H7 (cell line): ENCODE results near the gene DENND1A. TPM values are rescaled to one million over a fixed set of nuclear protein-coding genes. Genes with fewer than 3 reads are reported as not detected.

Source experiments
- DNase-seq: peaks from one replicate; pipeline ENCODE4 v3.0.0; 2012
- H3K27me3 ChIP-seq: 2 replicates; pipeline ENCODE4 v1.6.0; 2011; ENCODE audit warnings: mild to moderate bottlenecking, low read length; ENCODE audit not compliant: control insufficient read depth, insufficient read depth
- H3K36me3 ChIP-seq: replicated peaks from 2 replicates; pipeline ENCODE4 v1.5.1; 2011; ENCODE audit warnings: low read length; ENCODE audit not compliant: control insufficient read depth, insufficient read depth
- H3K4me3 ChIP-seq: 2 replicates; pipeline ENCODE4 v1.5.1; 2011; ENCODE audit warnings: low read depth, mild to moderate bottlenecking, control low read depth, low read length, moderate library complexity; ENCODE audit not compliant: insufficient read depth
- total RNA-seq: library from RNA; depleted of rRNA; stranded (reverse); fragments of >200 nt; shearing (Covaris generic); gene quantifications from 2 replicates; pipeline ENCODE4 v1.2.3, GENCODE V29; 2014

DENND1A gene
- total RNA-seq, 1 experiment from 2014 or later, result 10.9 TPM

DNA sequence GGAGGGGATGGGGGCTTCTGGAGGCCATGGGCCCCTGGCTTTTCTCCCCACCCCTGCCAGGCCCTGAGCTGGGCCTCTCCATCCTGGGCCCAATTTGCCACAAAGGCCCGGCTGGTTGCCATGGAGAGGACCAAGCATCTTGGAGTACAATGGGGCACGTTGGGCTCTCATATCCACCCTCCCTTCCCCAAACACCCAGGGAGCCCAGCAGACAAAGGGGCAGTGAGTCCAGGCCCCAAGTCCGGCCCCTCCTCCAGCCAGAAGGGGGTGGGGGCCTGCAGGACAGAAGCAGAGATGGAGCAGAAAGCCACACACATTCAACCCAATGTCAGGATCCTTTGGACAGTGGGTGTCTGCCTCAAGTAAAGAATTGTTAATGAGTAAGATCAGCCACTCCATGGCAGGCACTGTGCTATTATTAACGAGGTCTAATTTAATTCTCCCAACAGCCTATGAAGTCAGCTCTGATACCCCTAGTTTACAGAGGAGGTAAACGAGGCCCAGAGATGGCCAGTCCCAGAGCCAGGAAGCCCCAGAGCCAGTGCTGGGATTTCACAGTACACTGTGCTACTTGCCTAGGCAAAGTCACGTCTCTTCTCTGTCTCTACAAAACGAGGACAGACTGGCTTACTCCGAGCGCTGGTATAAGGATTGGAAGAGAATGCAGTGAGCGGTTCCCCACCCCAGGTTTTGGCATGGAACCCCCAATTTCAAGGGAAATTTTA lies 571.6 kb downstream of the DENND1A start:
- peaks cover 2% of the 10 kb centered on the region; the same call in 1 of the 2 replicates for H3K27me3 ChIP-seq
- DNase-seq, result peak; percentile 87
- no peaks in the 10 kb centered on the region for H3K36me3 ChIP-seq
- H3K4me3 ChIP-seq, result no peak overlapping the region

DNA sequence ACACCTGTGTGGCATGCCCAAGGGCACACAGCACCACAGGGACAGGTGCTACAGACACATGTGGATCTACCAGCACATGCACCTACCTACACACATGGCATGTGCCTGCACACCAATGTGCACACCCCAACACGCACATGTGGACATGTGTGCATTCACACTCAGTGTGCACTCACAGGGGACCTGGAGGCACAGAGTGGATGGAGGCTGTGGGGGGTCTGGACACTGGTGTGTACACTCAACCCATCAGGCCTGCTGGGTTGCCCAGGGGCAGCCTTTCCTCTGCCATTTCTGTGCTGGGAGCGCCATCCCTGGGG lies 572.2 kb downstream of the DENND1A start:
- no peak for DNase-seq

DNA sequence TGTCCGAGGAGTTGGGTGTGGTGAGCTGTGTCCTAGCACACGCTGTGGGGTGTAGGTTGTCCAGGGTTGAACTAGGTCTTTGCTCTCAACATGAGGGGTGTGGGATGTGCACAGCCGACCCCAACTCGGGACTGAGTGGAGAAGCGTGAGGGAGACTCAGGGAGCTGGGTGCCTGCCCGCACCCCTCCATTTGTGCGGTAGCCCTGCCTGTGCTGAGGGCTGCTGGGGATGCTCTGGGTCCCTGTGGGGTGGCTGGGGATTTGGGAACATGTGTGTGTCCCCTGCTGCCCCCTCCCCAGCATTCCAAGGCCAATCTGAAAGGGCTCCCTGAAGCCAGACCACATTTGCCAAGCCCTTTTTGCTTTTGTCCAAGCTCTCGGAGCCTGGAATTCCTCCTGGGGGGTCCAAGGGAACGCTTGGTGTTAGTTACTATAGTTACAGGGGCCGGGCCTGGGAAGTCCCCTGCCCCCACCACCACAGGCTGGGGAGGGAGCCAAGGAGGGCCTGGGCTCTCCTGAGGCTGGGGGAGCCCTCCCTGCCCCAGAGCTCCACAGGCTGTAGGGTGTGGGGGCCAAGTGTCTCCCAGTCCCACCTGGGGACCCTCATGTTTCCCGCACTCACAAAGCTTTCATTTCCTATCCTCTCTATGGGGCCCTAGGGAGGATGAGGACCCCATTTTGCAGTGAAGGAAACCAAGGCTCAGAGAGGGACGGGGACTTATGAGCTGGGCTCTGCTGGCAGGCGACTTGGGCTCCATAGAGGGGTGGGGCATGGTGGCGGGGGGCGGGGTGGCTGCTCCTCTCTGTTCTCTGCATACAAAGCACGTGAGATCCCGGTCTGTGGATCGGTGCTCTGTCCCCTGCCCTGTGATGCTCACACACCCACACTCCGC lies 572.8 kb downstream of the DENND1A start:
- Histone ChIP-seq H3K4me3 (no peak overlapping the region), H3K27me3 (peaks cover 2% of the 10 kb centered on the region; the same call in 1 of the 2 replicates), H3K36me3 (no peaks in the 10 kb centered on the region)
- DNase-seq, result peak; percentile 82

More for the DNA sequence above, 572.2 kb downstream of the DENND1A start:
- Histone ChIP-seq H3K36me3 (no peaks in the 10 kb centered on the region), H3K4me3 (no peak overlapping the region), H3K27me3 (peaks cover 2% of the 10 kb centered on the region; the same call in 1 of the 2 replicates)

DNA sequence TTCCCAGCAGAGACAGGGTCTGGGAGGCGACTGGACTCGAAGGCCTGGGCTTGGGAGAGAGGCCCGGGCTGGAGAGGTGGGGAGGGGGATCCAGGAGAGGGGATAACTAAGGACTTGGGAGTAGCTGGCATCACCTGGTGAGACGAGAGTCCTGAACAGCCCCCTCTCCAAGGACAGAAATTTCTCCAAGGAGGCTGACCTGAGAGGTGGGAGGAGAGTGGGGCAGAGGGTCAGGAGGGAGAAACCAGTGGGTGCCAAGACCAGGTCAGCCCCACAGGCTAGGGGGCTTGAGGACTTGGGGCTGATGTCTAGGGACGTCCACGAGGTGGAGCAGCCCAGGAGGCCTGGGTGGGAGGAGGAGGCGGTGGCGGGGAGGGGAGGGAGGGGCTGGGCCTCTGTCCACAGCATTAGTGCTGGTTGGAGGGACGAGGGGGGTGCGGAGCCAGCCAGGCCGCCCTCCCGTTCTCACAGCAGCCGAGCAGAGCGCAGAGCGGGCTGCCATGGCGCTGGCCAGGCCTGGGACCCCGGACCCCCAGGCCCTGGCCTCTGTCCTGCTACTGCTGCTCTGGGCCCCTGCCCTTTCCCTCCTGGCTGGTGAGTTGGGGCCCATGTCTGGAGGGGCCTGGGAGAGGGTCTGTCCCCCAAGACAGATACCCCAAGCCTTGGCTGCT lies 574.0 kb downstream of the DENND1A start, which contains the start of gene CRB2:
Gene CRB2 (plus strand): TSS at position 437 of the 671 bp plus-strand sequence. CDS start 64 bp downstream, at position 501.
- peaks cover 2% of the 10 kb centered on the region; the same call in 1 of the 2 replicates for H3K27me3 ChIP-seq
- no peaks in the 10 kb centered on the region for H3K36me3 ChIP-seq
- DNase-seq, result peak; percentile 93
- H3K4me3 ChIP-seq, result peak within 1 kb of the TSS; percentile 41

DNA sequence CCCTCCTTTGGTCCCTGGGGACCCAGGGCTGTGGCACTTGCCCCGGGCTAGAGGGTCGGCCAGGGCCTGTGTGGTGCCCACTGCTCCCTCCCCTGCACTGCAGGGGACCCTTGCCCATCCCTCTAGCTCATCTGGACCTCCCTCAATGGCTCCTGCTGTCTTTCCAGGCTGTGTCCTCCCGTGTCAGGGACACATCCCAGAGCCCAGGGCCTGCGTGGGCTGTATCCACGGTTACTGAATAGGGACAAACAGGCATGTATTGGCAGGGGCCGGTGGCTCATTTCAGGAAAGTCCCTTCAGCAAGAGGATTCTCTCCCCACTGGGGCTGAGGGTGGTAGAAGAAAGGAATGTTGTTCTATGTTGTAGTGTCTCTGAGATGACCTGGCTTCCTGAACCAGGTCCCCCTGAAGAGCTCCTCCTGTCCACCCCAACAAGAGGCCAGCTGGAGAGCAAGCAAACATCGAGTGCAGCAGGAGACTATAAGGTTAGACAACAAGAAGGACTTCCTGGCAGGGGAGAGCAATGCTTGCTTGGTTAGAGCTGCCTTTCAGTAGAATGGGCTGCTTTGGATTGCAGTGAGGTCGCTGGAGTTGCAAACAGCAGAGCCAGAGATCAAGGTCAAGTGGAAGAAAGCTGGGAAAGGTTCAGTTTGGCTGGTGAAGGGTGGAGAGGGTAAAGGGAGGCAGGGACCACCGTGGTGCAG lies 575.0 kb downstream of the DENND1A start:
- Histone ChIP-seq H3K36me3 (no peaks in the 10 kb centered on the region), H3K4me3 (no peak overlapping the region), H3K27me3 (peaks cover 2% of the 10 kb centered on the region; the same call in 1 of the 2 replicates)
- DNase-seq, result peak; percentile 69

DNA sequence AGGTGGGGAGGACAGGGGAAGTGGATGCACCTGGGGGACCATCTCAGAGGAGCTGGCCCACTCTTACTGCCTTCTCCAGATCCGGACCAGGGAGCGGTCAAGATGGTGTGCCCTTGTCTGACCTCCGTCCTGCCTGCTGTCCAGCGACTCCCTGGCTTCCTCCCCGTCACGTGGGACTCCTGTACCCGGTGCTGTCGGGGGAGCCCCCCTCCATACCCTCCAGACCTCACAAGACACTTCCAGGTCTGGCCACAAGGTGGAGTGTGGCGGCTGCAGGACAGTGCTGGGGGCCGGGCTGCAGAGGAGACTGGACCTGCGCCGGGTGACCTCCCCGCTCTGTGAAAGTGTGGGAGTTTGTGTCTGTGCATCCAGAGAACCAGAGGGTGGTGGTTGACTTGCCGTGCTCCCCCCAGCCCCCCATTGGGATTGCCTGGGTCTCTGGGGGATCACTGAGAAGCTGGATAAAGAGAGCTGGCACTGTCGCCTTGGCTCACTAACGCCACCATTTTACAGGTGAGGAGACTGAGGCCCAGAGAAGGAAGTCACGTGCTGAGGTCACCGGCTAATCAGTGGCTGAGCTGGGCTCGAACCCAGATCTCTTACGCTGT lies 575.8 kb downstream of the DENND1A start:
- Histone ChIP-seq H3K4me3 (peak overlapping the region; percentile 20), H3K36me3 (no peaks in the 10 kb centered on the region), H3K27me3 (peaks cover 2% of the 10 kb centered on the region; the same call in 1 of the 2 replicates)
- DNase-seq, result peak; percentile 97

DNA sequence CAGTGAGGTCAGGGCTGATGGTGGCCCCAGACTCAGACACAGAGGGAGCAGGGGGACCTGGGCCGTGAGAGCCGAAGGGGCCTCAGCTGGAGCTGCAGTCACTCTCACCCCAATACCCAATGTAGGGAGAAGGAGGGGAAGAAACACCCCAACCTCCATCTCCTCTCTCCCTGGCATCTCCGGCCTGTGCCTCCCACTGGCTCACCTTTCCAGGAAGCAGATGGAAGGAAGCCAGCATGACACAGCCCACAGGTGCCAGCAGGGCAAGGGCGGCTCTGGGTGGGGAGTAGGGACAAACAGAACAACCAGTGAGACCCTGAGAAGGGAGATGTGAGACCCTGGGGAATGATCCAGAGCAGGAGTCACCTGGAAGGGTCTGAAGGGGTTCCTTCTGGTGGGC lies 576.9 kb downstream of the DENND1A start:
- peak; percentile 21 for DNase-seq
- Histone ChIP-seq H3K27me3 (peaks cover 2% of the 10 kb centered on the region; the same call in 1 of the 2 replicates), H3K36me3 (no peaks in the 10 kb centered on the region), H3K4me3 (no peak overlapping the region)

DNA sequence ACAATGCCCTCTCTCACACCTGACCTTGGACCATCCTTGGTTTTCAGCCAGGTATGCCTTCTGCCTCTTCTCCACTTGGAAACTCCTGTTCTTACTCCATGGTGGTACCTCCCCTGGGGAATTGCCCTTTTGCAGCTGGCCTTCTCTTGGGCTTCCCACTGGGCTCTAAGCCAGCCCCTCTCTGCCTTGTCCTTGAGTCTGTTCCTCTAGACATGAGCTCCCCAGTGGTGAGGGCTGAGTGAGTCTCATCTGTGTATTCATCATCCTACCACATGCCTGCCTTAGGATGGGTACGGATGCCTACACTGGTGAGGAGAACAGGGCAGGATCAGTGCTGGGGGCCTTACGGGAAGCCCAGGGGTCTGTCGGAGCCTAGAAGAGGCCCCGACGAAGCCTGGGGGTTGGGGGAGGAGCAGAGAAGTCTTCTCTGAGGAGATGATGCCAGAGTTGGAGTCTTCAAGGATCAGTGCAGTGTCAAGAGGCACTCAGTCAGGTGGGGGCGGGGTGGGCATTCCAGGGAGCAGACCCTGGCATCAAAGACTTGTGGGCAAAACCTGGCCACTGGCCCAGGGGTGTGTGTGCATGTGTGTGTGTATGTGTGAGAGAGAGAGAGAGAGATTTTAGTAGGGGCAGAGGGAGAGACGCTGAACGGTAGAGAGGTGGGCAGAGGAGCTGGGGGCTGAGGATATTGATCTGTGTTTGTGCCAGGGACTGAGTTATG lies 579.2 kb downstream of the DENND1A start:
- no peaks in the 10 kb centered on the region; the same call in 1 of the 2 replicates for H3K27me3 ChIP-seq
- no peaks in the 10 kb centered on the region for H3K36me3 ChIP-seq
- H3K4me3 ChIP-seq, result no peak overlapping the region
- no peak for DNase-seq

DNA sequence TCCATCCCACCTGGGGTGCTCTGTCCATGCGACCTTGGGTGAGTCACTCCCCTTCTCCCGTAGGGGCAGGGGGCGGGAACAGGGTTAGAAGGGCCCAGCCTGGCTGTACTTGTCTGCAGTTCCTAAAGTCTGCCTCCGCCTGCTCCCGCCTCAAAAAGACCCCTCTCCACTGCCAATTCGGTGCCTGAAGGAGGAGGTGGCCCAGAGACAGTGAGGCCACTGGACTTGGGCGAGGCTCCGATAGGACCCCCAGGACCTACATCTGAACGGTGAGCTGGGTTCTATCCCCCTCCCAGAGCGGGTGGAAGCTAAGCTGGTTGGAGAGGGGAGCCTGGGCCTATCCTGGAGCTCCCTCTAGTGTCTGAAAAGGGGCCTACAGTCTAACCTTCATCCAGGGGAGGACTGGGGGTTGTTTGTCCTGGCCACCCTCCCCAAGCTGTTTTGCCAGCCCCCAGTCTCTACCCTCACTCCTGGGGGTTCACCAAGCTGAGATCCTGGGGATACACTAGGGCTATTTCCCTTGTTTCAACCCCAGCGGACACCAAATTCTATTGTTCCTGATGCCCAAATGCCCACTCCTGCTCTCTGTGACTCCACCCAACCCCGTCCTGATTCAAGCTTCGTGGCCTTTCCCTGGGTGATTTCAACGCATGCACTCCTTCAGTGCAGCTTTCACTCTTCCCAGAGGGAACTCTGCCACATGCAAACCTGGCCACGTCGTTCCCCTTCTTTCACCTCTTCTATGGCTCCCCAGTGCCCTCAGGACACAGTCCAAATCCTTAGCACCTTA lies 580.0 kb downstream of the DENND1A start:
- H3K4me3 ChIP-seq, result no peak overlapping the region
- DNase-seq, result peak; percentile 94
- H3K27me3 ChIP-seq, result no peaks in the 10 kb centered on the region
- H3K36me3 ChIP-seq, result no peaks in the 10 kb centered on the region

DNA sequence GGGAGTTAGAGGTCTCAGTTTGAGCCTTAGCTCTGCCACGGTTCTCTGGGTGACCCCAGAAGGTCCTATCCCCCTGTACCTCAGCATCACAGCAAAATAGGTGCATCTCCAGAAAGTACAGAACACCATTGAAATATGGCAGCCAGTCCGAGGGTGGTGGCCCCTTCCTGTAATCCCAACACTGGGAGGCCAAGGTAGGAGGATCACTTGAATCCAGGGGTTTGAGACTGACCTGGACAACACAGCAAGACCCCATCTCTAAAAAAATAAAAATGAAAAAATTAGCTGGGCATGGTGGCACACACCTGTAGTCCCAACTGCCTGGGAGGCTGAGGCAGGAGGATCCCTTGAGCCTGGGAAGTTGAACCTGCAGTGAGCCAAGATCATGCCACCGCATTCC lies 580.9 kb downstream of the DENND1A start:
- Histone ChIP-seq H3K4me3 (no peak overlapping the region), H3K36me3 (no peaks in the 10 kb centered on the region), H3K27me3 (no peaks in the 10 kb centered on the region)
- no peak for DNase-seq

DNA sequence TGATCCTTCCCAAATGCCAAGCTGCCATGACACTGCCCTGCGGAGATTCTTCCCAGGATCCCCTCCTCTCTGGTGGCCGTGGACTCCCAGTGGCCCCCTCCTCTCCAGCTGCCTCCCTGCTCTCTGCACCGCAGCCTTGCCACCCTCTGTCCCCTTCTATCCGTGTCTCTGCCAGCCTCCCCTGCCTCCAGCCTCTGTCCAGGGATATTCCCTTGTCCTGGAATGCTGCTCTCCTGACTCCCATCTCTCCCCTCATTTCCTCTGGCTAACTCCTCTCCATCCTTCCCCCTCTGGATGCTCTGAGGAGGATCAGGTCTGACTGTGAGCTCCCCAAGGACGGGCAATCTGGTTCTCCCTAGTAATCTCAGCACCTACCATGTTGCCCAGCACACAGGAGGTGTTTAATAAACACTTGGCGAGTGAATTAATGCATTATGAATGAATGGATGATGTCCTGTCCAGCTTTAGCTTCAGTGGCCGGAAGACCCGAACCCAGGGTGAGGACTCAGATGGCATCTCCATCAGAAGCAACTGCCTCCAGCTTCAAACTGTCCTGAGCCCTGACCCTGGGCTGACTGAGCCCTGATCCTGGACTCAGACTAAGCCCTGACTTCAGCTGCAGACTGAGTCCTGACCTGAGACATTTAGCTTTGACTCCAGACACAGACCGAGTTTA lies 581.5 kb downstream of the DENND1A start:
- peak; percentile 53 for DNase-seq
- H3K4me3 ChIP-seq, result no peak overlapping the region

DNA sequence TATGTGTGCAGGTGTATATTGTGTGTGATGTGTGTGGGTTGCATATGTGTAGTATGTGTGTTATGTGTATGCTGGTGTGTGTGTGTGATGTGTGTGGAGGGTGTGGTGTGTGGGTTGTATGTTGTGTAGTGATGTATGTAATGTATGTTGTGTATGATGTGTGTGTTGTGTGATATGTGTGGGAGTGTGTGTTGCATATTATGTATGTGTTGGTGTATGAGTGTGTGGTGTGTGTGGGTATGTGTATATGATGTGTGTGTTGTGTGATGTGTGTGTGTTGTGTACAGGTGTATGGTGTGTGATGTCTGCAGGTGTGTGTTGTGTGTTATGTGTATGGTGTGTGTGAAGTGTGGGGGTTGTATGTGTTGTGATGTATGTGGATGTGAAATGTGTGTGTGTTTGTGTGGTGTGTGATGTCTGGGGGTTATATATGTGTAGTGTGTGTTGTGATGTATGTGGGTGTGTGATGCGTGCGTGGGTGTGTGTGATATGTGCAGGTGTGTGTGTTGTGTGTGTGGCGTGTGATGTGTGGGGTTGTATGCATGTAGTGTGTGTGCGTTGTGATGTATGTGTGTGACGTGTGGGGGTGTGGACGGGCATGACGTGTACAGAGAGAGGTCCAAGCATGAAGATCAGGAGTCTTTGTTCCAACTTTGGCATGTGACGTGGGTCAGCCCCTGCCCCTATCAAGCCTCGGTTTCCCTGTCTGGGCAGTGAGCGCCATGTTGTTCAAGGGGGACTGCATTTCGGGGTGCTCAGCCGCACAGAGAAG lies 582.5 kb downstream of the DENND1A start:
- DNase-seq, result no peak
- no peaks in the 10 kb centered on the region for H3K27me3 ChIP-seq
- no peaks in the 10 kb centered on the region for H3K36me3 ChIP-seq
- no peak overlapping the region for H3K4me3 ChIP-seq

More for the DNA sequence above, 581.5 kb downstream of the DENND1A start:
- Histone ChIP-seq H3K27me3 (no peaks in the 10 kb centered on the region), H3K36me3 (no peaks in the 10 kb centered on the region)
